LNCAP (cell line): Measurements from ENCODE around the gene MVB12B.

Source experiments
- CTCF ChIP-seq: fragments of 450-650 bp; IDR thresholded peaks from 2 replicates; pipeline ENCODE4 v1.5.1; 2017; ENCODE audit warnings: mild to moderate bottlenecking

MVB12B gene

GRCh38 chr9:126521976-126522590 lies 195.5 kb downstream of the MVB12B start:
- TF ChIP-seq CTCF, result no peak

GRCh38 chr9:126522612-126523356 lies 196.2 kb downstream of the MVB12B start:
- TF ChIP-seq CTCF, result no peak

DNA sequence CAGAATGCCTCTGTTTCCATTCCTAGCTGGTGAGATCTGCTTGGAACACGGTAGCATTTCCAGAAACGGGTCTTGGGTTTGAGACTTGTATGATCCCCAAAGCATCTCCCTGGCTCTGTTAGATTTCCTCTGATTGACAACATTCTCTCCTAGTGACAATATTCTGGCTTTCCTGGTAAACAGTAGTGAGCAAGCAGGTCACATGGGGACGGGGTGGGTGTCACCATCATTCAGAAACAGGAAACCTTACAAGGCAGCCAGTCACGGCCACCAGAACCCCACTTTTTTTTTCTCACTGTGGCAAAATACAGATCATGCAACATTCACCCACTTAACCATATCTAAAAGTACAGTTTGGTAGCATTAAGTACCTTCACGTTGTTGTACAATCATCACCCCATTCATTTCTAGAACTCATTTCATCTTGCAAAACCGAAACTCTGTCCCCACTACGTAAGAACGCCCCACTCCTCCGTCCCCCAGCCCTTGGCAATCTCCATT lies 197.0 kb downstream of the MVB12B start:
- TF ChIP-seq CTCF, result no peak

- no peak for TF ChIP-seq CTCF
Observed at GRCh38 chr9:126524353-126525077, 197.9 kb downstream of the MVB12B start.

DNA sequence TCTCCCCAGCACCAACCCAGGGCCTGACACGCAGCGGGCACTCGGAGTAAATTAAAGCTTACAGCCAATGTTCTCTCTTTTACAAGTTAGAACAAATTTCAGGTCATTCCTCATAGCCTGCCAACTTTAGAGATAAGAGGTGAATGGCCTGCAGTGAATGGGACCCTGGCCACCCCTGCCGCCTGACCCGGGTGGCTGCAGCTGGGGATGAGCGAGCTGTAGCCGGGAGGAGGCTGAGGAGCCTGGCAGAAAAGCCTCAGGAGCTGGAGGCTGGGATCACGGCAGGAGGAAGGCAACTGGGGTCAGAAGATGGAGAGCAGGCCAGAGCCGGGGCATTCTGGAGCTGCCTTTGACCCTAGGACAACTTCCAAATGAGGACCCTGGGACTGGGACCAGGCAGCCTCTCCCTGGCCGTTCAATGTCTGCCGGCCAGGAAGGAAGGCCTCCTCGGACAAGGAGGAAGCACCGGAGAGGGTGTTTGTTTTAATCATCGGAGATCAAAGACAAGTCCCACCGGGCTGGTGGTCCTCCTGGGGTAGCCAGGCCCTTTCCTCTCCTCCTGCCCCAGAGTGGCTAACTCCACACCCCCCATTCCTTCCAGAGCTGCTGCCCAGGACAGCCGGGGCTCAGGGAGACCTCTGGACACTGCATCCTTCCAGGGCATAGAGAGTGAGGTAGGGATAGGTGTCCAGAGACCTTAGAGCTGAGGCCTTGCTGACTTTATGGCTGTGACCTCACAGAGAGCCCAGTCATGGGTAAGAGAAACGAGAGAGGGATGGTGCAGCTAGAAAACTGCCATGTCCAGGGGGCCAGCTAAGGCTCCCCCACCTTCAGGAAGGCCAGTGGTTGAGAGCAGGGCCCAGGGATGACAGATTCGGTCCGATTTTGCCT lies 199.8 kb downstream of the MVB12B start:
- no peak for TF ChIP-seq CTCF

- TF ChIP-seq CTCF, result no peak
Observed at GRCh38 chr9:126527109-126527825, 200.6 kb downstream of the MVB12B start.
